GM19328 (cell line): Measurements from ENCODE around the gene ZDHHC9.

Experiments
- ATAC-seq: cut with Tn5 transposase; IDR thresholded peaks from one replicate; pipeline ENCODE4 v1.9.1; 2021; ENCODE audit warnings: mild to moderate bottlenecking, moderate library complexity; ENCODE audit not compliant: unreplicated experiment

ZDHHC9 gene

DNA sequence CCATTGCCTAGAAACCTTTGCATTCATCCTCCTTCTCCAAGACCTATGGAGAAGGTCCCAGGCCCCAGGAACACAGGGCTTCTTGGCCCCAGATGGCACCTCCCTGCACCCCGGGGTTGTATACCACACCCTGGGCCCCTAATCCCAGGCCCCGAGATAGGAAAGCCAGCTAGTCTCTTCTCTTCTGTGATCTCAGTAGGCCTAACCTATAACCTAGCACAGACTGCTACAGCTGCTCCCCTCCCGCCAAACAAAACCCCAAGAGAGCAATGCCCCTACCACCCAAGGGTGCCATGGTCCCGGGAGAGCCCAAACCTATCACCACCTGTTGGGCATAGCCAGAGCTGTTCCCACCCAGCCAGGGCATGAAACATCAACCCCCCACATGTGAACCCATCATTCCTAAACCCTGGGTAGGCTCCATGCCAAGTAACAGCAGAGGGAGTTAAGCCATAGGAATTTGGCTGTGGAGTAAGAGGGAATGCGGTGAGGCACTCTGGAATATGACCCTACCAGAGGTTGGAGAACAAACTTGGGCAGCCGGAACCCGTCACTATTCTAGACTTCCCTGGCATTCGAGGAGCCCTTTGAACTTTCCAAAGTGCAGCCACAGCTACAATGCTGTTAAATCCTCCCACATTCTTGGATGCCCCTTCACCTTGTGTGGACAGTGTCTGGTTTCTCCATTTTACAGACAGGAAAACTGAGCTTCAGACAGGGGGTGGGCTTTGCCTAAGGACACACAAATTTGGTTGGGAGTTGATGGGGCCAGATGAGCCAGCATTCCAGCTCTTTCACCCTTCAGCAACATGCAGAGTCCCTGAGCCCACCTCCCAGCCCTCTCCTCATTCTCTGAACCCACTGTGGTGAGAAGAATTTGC is 74.9 kb downstream of the ZDHHC9 start:
- ATAC-seq: no peak

DNA sequence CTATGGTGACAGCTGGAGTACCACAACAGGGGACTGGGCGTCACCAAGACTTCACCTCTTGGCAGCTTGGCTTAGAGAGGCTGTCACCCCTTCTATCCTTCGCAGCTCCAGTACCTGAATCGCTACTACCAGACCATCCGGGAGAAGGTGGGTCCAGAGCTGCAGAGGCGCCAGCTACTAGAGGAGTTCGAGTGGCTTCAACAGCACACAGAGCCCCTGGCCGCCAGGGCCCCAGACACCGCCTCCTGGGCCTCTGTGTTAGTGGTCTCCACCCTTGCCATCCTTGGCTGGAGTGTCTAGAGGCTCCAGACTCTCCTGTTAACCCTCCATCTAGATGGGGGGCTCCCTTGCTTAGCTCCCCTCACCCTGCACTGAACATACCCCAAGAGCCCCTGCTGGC is 75.5 kb downstream of the ZDHHC9 start:
- no peak for ATAC-seq

DNA sequence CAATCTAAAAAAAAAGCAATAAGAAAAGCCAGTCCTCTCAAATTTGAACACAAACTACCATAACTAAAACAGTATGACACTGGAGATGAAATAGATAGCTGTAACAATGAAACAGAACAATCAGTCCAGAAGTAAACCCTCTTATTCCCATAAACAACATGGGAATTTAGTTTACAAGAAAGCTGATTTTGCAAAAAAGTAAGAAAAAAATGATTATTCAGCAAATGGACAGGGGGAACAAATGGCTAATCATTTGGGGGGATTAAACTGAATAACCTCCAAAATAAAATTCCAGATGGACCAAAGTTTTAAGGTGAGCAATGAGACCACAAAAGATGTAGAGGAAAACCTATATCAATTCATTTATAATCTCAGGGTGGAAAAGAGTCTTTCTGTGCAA is 80.0 kb downstream of the ZDHHC9 start:
- ATAC-seq: no peak

DNA sequence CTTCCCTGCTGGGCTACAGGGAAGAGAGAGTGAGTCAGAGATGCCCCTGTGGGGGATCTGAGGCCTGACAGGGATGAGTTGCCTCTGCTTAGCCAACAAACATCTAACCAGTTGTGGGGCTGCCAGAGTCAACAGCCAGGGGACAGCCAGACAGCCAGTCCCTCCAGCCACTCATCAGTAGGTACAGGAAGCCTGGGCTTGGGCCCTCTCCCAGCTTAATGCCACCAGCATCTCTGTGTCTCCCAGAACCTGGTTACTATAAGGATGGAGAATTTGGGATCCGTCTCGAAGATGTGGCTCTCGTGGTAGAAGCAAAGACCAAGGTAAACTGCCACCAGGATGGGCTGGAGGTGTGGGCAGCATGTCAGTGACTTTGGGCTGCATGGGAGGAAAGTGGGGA is 81.2 kb downstream of the ZDHHC9 start:
- no peak for ATAC-seq

DNA sequence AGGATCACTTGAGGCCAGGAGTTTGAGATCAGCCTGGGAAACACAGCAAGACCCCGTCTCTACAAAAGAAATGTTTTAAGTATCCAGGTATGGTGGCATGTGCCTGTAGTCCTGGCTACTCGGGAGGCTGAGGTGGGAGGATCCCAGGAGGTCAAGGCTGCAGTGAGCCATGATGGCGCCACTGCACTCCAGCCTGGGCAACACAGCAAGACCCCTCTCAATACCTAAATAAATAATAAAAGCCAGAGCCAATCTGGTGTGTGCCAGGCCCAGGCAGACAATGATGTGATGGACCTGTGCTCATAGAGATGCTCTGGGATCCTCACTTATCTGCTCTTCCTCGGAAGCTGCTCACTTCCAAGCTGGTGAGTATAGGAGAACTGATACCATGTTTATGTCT is 82.1 kb downstream of the ZDHHC9 start:
- no peak for ATAC-seq

DNA sequence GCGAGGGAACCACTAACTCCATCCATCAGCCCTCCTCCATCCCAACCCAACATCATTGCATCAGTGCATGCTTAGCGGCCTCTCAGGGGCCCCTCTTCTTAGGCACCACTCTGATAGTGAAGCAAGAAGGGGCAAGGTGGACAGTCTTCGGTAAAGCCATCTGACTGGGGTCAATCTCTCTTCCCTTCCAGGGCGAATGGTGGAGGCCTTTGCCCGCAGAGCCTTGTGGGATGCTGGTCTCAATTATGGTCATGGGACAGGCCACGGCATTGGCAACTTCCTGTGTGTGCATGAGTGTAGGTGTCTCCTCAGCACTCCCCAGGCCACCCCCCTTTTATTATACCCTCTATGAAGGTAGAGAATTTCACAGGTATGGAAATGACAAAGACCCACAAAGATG is 82.7 kb downstream of the ZDHHC9 start:
- no peak for ATAC-seq

DNA sequence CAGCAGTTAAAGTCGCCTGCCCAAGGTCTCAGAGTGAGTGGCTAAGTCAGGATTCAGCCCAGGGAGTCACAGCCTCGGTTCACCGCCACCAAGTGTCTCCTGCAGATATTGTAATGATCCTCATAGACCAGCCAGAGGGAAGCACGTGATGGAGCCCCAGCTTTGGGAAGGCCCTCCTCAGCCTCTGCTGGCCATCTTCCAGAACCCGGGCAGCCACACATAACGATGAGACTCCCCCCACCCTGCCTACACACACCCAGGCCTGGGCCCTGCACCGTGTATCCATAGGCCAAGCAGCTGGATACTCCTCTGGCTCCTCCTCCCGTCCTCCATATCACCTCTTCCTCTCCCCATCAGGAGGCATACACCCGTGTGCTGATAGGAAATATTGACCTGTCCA is 83.5 kb downstream of the ZDHHC9 start:
- ATAC-seq: no peak

DNA sequence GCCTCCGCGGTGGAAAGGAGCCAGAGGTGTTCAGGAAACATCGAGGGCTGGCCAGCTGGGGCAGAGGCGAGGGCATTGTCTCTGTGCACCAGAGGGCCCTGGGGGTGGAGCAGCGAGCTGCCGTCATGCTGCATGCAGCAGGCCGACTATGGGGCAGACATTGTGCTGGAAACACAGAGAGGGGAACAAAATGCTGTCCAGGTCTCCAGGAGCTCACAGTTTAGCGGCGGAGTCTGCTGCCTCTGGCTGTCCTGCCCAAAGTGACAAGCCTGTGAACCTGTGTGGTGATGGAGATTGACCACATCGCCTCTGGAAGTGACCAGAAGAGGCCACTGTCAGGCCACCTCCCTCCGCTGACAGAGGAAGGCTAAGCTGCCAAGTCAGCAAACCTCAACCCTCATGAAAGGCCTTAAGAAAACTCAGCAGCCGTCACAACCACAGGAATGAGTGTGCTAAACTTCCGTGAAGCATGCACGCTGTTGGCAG is 84.1 kb downstream of the ZDHHC9 start:
- no peak for ATAC-seq

DNA sequence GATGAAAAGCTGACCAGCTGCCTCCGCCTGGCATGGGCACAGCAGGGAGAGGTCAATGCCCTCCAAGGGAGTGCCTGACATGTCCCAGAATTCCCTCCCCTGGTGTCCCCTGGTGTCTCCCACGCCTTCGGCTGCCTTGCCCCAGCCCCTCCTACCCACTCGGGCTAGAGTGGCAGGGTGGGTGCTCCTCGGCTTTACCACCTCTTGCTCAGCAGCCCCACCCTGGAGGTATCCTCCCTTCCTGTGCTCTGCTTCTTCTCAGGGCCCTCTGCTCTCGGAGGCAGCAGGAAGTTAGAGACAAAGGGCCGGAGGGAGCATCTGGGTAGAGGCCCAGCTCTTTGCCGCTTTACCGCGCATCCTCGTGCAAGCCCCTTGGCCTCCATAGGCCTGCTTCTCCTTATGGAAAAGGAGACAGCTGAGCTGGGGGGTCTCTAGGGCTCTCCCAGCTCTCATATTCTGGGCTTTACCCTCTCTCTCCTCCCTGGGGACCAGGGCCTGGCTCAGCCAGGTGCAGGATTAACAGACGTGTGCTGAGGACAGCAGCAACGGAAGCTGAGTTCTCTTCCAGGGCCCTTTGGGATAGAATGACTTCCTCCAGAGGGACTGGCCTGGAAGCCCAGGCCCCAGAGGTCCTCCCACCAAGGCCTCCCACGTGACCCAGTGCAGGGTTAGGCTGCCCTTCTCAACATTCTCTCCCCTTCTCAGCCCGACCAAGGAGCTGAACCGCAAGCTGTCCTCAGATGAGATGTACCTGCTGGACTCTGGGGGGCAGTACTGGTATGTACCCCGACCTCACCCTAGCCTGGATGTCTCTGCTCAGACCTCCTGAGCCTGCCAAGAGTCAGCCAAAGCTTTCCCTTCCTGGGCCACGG is 87.7 kb downstream of the ZDHHC9 start:
- ATAC-seq: no peak

DNA sequence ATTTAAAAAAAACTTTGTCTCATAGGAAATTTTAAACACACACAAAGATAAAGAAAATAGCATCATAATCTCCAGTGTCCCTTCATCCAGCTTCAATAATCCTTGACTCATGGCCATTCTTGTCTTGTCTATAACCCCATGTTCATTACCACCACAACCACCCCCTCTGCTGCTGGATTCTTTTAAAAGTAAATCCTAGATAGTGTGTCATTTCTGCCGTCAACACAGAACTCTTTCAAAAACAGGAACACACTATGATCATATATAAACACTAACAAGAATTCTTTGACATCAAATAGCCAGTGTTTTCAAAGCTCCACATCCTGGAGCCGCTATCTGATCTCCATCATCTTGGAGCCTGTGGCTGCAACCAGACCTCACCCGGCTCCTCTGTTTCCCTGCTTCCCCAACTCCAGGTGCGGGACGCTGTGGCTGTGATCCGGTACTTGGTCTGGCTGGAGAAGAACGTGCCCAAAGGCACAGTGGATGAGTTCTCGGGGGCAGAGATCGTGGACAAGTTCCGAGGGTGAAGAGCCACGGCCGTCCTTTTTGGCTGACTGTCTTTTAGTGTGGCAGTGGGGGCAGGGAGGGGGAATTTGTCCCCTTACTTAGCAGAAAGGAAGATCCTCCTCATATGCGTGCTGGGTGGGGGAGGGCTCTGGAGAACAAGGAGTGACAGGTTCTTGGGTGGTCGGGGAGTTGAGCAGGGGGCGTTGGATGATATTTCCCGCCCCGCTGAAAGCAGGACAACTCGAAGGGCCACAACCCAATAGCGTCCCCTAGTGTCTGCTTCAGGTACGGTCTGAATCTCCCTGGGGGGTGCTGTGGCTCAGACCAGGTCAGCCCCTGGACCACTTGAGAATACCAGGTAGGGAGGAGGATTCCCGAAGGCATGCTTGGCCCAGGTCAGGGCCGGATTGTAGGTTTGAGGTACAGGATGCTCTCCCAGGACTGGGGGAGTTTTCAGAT is 89.3 kb downstream of the ZDHHC9 start:
- ATAC-seq: no peak
